GM19025 (cell line): ENCODE data around the gene NTMT1.
A peak's percentile ranks its signal among the peaks of the same experiment; 100 is the strongest.
"Not testable (repeated sequence)": the region's sequence is repeated elsewhere in the genome, so short reads cannot be mapped to it uniquely, and the experiment has no call there.

Source experiments
- ATAC-seq: cut with Tn5 transposase; IDR thresholded peaks from one replicate; pipeline ENCODE4 v1.9.1; 2021; ENCODE audit warnings: mild to moderate bottlenecking, low read depth, moderate library complexity; ENCODE audit not compliant: unreplicated experiment

NTMT1 gene

DNA sequence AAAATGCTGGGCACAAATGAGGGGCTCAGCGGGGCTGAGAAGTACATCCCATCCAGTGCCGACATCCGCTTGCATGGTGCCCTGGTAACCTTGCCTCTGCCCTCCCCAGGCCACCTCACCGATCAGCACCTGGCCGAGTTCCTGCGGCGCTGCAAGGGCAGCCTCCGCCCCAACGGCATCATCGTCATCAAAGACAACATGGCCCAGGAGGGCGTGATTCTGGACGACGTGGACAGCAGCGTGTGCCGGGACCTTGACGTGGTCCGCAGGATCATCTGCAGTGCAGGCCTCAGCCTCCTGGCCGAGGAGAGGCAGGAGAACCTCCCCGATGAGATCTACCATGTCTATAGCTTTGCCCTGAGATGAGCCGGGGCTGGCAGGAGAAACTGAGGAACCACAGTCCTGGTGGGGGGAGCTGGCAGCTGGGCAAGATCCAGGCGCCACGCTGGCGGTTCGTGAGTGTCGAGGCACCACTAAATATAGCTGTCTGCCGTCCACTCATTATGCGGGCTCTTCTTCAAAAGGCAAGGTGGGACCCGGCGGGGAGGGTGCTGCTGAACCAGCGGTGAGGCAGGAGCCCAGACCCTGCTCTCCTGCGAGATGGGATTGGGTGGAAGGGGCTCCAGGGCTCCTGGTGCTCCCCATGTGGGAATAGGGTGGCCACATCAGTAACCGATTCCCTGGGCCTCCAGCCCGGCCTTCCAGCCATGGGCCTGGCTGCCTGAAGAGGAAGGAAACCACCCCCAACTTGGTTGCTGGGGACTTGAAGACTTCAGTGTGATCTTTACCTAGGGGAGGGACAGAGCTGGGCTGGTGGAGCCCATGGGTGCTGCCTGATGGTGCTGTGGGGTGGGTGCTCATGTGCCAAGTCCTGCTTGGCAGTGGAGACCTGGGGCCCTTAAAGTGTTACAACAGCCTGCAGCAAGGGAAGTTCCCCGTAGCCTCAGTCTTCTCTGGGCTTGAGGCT, 9.4 kb downstream of the NTMT1 start:
- ATAC-seq = no peak

GRCh38 chr9:129636343-129636742, 10.4 kb downstream of the NTMT1 start:
- not testable (repeated sequence) for ATAC-seq

GRCh38 chr9:129637102-129637501, 11.1 kb downstream of the NTMT1 start:
- ATAC-seq = no peak

DNA sequence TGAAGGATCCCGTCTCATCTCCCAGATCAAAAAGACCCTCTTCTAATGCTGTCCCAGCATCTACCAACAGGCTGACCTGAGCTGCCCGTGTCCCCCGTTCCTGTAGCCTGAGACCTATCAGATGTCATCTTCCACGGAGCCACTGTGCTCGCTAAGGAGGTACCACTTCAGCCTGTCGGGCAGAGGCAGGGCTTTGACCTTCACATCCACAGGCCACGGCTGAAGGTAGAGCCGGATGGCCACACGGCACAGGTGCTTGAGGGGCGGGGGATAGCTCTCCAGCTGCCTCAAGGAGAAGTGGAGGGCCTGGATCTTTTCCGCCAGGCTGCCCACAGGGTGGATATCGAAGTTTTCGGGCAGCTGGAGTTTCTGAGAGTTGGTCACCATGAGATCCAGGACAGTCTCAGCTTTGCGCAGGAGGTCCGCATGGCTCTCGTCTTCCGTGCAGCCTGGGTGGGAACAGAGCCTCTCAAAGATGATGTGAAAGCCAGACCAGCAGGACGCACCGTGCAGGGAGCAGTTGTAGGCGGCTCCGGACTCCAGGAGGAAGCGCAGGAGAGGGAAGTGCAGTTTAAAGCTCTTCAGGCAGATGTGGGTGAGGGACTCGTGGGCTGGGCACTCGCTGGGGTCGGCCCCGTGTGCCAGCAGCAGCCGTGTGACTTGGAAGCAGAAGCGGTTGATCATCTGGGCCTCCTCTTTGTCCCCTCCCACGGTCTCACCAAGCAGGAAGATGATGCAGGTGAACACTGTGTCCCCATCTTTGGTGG, 11.9 kb downstream of the NTMT1 start:
- ATAC-seq = no peak

DNA sequence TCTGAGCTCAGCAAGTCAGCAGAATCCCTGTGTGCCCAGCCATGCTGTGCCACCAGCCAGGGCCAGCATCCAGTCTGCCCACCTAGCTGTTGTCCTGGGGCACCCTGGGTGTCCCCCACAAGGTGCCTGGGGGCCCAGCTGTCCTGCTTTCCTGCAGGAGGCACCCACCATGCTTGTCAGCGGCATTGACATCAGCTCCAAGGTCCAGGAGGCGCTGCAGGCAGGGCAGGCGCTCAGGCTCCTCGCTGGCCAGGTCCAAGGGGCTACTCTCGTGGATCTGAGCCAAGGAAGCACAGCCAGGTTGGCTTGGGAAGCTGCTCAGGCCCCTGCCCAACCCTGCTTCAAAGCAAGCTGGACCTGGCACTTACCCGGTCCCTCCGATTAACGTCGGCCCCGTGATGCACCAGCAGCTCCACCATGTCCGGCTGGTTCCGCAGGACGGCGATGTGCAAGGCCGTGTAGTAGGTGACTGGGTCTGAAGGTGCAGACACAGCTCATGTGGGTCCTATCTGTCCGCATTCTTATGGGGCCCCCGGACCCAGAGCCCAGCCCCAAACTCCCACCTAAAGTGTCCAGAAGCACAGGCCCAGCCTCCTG, 13.2 kb downstream of the NTMT1 start:
- ATAC-seq = no peak

DNA sequence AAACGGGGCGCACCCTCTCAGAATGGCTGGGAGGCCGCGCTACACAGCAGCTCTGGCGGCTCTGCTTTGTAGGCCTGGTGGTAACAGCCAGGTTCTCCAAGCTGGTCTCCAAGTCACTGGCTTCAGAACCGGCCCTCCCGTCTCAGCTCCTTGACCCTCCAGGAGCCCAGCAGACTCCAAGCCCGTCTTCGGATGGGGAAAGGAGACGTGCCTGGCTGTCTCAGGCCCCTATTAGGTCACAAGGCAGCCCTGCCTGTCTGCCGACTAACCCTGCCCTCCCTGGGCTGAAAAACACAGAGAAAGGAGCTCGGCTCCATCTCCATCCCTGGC, 13.8 kb downstream of the NTMT1 start:
- ATAC-seq = no peak

- ATAC-seq = no peak
These were observed 14.3 kb downstream of the NTMT1 start for GRCh38 chr9:129640086-129640870.

DNA sequence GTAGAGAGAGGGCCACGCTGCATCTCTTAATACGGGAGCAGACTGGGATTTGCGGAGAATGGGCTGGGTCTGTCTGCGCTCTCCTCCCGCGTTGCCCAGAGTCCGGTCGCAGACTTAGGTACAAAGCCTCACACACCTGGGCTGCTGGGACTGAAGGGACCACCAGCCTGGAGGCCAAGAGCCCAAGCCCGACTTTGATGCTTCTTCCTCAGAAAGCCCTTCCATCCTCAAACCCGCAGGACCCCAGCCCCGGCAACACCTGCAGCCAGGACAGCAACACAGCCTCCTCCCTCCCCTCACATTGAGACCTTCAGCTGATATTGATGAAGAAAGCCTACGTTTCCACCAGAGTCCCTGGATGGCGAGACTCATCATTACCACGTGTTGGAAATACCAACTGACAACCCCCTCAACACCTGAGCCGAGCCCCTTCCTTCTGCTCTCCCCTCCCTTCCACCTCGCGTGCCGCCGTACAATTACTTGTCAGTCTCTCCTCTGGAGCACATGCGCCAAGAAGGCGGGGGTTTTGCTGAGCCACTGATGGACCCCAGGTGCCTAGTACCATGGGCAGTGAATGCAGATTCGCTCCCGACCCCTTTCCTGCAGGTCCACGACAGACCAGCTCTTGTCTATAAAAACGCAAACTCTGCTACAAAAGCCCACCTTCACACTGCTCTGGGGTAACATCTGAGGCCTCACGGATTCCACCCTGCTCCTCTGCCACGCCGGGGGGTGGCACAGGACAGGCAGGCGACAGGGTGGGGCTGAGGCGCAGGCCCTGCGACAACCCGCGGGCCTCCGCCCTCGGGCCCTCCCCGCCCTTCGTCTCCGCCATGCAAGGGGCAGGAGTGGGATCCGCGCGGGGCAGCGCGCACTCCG, 15.1 kb downstream of the NTMT1 start:
- ATAC-seq = no peak

DNA sequence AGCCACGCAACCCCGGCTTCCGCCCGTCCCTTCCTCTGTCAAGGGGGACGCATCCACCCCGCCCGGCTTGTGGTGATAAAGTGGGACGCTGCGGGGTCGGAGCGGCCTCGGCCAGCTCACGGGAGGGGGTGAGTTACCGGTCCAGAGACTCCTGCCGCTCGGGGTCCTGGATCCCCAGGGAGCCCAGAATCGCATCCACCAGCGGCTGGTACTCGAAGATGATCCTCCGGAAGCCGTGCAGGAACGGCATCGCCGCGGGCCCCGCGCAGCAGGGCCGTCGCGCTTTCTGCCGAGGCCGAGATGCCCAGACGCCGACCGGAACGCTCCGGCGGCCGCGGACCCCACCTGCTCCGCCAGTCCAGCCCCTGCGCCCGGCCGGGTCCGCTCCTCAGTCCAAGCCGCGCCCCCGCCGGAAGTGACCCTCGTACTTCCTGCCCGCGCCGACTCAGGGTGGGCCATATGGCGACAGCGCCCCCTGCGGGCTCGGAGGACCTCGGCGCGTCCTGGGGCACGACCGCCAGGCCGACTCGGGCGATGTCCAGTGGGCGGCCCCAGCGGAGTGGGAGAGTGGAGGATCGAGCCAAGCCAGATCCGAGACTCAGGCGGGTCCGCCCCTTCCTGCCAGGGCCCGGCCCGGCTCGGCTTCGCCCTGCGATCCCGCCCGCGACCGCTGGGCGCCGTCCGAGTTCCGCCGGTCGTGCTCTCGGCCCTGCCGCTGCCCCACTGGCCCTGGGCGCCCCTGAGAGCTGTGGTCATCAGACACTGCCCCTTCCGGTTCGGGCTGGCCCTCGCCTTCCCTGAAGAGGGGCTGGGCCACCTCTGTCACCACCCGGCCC, 16.0 kb downstream of the NTMT1 start, which contains the start of gene ASB6:
Gene ASB6 (minus strand): TSS at position 402 of the 836 bp plus-strand sequence. CDS start 152 bp downstream, at position 250.
- ATAC-seq = peak; percentile 88

GRCh38 chr9:129643706-129644105, 17.7 kb downstream of the NTMT1 start:
- ATAC-seq = no peak

DNA sequence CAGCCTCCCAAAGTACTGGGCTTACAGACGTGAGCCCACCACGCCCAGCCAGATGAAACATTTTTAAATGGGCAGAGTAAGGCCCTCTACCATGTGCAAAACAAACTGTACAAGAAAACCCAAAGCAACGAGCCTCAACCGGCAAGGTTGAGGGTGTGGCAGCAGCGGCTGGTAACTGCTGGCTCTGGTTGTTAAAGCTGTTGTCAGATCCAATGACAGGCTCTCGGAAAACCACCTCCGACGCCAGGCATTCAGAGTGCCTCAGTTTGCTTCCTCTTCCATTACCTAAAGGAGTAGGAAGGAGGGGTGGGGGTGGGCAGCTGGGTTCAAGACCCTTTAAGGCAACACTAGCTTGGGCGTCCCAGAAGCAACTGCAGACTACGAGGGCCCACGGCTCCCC, 18.4 kb downstream of the NTMT1 start:
- no peak for ATAC-seq

- ATAC-seq = no peak
These were observed 18.9 kb downstream of the NTMT1 start for GRCh38 chr9:129644902-129645301.

- ATAC-seq = no peak
These were observed 20.3 kb downstream of the NTMT1 start for GRCh38 chr9:129646252-129646651.

DNA sequence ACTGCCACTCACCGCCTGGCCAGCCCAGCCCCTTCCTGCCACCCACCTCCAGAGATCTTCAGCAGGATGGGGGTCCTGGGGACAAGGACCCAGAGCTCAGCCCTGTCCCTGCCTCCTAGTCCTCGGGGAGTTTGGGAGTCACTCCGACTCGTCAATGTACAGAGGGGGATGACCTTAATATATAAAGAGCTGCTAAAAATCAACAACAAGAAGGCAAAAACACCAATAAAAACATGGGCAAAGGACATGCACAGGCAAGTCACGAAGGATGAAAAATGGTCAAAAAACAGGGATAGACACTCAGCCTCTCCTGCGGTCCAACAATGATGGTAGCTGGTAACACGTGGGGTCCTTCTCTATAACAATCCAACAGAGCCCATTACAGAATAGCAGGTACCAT, 20.7 kb downstream of the NTMT1 start:
- no peak for ATAC-seq

DNA sequence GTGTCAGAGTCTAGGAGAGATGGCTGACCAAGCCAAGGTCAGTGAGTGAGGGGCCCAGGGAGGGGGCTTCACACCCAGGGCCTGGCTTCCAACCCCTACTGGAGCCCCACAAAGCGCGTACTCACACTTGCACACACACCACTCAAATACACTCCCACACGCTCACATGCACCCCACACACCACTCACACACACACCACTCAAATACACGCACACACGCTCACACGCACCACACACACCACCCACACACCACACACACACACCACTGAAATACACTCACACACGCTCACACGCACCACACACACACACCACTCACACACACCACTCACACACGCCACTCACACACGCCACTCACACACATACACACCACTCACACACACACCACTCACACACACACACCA, 21.7 kb downstream of the NTMT1 start:
- no peak for ATAC-seq

DNA sequence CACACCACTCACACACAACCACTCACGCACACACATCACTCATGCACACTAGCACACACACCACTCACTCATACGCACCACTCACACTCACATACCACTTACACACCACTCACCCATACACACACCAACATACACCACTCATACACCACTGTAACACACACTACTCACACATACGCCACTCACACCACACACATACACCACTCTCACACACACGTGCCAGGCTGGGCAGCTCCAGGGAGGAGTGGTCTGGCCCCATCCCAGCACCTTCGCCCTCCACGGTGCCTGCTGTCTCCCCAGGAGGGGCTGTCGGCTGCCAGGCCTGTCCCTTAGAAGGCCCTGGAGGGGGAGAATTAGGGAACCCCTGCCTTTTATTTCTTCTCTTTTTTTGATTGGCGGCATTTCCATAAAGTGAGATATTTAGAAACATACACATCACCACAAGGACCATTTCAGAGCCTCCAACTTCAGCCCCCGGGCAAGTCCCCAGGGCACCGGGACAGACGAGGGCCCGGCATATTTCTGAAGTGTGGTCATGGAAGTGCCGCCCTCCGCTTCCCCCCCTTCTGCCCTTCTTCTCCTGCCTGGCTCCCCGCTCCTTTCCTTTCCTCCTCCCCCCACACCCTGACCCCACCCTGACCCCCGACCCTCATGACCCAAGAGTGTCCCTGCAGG, 22.3 kb downstream of the NTMT1 start:
- no peak for ATAC-seq

GRCh38 chr9:129648764-129649115, 22.8 kb downstream of the NTMT1 start:
- no peak for ATAC-seq
